Measurements from ENCODE around the gene MACROD2.
"Not testable (repeated sequence)": the region's sequence is repeated elsewhere in the genome, so short reads cannot be mapped to it uniquely, and the experiment has no call there.

Gene MACROD2

DNA sequence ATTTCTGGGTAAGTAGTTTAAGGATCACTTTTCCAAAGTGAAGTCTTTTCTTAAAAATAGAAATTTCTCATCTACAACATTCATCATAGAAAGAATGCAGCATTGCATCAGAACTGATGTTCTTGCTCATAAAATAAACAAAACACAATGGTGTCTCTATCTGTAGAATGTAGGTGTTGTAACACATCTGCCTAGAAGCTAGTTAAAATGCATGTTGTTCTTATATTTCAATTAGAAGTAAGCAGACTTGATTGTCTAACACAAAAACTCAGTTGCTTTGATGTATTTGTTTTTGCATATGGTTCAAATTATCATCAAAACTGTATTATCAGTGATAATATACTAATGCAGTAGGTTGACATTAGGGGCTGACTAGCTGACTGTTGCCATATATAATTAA is 996.8 kb downstream of the MACROD2 start:
- no peak for DNase-seq (ENCODE audit: low spot score)

DNA sequence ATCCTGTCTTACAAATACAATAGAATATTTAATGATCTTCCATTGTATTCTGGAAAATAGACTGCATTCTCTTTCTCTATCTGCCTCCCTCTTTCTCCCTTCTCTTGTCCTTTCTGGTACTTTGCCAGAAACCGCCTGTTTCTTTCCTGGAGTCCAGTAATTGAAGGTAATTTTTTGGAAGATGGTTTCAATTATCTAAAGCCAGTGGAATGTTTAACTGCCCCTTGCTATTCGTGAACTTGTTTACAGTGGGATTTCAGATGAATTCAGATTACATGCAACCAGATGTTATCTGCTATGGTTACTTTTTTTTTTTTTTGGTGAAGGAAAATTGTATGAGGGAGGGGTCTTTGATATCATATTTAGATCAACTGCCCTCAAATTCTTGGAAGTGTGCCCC is 997.6 kb downstream of the MACROD2 start:
- DNase-seq (ENCODE audit: low spot score): no peak

DNA sequence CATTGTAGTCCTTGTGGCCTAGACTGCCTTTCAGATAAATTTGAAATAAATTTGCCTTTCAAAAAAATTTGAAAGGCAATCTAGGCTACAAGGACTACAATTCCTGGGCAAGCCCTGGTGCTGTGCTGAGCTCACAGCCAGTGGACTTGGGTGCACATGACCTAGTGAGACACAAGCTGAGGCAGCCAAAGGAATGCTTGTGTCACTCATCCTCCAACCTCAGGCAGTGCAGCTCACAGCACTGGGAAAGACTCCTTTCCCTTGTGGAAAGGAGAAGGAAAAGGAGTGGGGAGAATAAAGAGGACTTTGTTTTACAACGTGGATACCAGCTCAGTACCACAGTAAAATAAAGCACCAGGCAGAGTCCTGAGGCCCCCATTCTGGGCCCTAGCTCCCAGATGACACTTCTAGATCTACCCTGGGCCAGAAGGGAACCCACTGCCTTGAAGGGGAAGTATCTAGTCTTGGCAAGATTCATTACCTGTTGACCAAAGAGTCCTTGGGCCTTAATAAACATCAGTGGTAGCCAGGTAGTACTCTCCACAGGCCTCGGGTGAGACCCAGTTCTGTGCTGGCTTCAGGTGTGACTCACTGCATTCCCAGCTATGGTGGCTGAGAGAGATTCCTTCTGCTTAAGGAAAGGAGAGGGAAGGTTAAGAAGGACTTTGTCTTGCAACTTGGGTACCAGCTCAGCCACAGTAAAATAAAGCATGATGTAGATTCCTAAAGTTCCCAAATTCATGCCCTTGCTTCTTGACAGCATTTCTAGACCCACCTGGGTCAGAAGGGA is 1001.8 kb downstream of the MACROD2 start:
- no peak for DNase-seq (ENCODE audit: low spot score)

DNA sequence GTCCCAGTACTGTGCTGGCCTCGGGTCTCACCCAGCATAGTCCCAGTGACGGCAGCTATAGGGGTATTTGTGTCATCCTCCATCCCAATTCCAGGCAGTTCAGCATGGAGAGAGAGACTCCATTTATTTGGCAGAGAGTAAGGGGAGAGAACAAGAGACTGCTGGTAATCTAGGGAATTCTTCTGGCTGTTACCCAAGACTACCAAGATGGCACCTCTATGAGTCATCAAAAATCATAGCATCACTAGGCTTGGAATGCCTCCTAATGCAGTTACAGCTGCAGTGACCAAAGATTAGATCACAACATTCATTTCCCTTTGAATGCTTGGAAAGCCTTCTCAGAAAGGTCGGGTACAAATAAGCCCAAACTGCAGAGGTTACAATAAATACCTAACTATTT is 1002.5 kb downstream of the MACROD2 start:
- DNase-seq (ENCODE audit: low spot score): no peak

DNA sequence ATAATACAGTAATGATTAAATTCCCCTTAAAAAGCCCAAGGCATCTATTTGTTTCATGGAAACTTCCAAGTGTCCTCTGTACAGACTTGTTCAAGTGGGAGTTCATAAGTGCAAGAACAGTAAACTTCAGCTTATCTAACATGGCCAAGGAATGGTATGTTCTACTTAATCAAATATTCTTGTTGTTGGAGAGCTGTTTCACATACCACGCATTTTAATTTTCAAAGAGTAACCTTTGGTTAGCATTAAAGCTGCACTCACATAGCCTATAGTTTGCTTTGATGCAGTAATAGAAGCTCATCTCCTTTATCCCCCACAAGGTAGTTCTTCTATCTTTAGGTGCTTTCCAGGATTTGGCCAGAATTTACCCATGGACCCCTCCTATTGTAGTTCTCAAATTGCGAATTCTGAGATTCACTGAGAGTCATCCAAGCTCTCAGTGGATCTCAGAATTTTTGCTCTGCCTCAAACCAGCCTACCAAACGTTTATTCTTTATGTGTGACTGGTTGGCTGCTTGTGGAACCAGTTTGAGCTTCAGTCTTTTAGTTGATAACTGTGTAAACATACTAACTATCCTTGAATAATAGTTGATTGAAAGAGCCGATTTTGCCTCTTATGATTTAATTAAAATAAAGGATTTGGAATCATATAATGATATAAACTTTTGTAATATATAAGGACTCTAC is 1010.1 kb downstream of the MACROD2 start:
- no peak for DNase-seq (ENCODE audit: low spot score)

DNA sequence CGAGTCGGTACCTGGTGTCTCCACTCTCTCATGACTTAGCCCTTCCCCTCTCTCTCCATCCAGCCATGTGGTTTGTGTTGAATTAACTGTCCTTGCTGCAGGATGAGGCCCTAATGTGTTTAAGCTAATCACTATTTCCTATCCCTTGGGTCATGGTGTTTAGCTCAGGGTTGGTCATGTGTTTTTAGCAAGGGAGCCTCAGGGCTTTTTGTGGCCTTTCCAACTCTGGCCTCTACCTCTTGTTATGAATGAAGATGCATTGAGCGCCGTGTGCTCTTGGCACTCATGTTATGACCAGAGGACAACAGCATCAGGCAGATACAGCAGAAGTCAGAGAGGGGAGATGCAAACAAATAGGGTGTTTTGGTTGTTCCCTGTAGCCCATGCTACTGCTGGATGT is 1016.3 kb downstream of the MACROD2 start:
- no peak for DNase-seq (ENCODE audit: low spot score)

DNA sequence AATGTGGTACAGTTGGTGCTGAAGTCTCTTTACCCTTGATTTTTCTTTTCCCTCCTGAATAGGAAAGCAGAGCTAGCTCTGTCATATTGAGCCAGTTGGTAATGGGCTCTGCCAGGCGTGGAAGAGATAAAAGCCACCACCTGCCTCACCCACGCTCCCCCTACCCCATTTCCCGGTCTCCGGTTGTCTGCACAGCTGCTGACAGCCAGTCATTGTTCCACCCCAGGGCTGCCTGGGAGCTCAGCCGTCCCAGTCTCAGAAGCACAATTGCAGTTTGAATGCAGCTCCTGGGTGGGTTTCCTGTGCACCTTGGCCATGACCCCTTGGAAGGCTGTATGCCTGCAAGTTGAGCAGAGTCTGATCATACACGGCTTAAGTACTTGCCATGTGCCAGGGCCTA is 1017.2 kb downstream of the MACROD2 start:
- DNase-seq (ENCODE audit: low spot score): no peak

DNA sequence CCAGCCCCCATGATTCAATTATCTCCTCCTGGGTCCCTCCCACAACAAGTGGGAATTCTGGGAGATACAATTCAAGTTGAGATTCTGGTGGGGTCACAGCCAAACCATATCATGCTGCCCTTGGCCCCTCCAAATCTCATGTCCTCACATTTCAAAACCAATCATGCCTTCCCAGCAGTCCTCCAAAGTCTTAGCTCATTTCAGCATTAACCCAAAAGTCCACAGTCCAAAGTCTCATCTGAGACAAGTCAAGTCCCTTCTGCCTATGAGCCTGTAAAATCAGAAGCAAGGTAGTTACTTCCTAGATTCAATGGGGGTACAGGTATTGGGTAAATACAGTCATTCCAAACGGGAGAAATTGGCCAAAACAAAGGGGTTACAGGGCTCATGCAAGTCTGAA is 1021.6 kb downstream of the MACROD2 start:
- DNase-seq (ENCODE audit: low spot score): not testable (repeated sequence)

DNA sequence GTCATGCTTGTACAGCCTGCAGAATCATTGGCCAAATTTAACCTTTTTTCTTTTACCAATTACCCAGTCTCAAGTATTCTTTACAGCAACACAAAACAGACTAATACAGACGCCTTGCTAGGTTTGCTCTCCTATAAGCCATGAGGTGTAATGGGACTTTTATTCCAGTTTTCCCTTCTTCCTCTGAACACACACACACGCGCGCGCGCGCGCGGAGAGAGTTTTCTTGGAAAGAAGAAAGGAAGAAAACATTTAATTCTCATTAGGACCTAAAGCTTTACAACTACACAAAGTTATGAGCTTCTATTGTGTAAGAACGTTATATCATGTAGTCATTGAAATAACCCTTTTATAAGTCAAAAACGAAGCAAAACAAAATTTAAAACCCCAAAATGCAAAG is 1023.6 kb downstream of the MACROD2 start:
- DNase-seq (ENCODE audit: low spot score): no peak

DNA sequence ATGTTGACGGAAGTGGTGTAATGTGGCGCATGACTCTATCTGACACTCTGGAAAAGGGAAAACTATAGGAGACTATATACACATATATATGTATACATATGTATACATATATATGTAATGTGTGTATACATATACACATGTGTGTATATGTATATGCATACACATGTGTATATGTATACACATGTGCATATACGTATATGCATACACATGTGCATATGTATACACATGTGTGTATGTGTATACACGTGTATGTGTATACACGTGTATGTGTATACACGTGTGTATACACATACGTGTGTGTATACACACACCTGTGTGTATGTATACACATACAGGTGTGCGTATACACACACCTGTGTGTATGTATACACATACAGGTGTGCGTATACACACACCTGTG is 1025.5 kb downstream of the MACROD2 start:
- no peak for DNase-seq (ENCODE audit: low spot score)

DNA sequence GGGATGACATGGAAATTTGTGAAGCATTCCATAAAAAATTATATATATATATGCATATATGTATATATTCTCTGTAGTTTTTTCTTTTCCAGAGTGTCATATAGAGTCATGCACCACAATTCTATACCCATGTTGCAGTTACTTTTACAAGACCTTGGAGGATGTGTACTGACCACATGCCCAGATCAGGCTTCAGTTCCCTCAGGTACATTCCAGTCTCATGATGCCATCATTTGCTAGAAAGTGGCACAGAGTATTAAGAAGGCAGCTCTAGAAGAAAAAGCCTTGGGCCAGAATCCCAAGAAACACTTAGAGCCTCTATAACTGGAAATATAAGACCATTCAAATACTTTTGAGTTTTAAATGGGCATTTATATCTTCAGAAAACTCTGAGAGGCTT is 1027.6 kb downstream of the MACROD2 start:
- DNase-seq (ENCODE audit: low spot score): no peak

DNA sequence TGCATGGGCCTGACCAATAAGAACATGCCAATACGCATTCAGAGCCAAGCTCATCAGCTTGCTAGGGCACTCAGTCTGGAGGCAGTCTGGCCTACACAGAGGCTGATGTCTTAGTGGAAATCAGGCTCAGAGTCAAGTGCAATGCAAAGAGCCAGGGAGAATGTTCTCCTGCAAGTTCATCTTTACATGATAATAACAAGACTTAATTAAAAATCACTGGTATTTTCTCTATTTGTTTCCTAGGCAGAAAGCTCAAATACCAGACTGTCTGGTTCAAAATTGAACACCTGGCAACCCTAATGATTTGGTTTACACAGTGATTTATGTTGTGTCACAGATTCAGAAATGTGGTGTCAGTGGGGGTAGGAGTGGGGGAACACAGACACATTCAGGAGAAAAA is 1031.4 kb downstream of the MACROD2 start:
- no peak for DNase-seq (ENCODE audit: low spot score)

DNA sequence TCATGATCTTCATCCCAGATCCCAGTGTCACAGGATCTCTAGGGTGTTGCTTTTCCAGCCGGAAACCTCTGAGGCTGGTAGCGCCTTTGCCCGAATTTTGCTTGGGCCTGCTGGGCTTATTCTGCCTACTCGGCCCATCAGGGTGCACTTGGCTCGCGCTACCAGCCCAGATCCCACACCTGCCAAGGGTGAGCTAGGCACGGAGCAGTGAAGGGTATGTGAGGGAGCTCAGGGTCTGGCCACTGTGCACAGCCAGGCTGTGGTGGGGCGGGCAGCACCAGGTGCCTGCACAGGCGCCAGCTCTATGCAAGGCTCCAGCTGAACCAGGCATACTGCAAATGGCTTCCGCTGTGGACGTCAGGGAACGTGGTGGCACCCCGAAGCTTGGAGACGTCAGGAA is 1035.5 kb downstream of the MACROD2 start:
- no peak for DNase-seq (ENCODE audit: low spot score)

DNA sequence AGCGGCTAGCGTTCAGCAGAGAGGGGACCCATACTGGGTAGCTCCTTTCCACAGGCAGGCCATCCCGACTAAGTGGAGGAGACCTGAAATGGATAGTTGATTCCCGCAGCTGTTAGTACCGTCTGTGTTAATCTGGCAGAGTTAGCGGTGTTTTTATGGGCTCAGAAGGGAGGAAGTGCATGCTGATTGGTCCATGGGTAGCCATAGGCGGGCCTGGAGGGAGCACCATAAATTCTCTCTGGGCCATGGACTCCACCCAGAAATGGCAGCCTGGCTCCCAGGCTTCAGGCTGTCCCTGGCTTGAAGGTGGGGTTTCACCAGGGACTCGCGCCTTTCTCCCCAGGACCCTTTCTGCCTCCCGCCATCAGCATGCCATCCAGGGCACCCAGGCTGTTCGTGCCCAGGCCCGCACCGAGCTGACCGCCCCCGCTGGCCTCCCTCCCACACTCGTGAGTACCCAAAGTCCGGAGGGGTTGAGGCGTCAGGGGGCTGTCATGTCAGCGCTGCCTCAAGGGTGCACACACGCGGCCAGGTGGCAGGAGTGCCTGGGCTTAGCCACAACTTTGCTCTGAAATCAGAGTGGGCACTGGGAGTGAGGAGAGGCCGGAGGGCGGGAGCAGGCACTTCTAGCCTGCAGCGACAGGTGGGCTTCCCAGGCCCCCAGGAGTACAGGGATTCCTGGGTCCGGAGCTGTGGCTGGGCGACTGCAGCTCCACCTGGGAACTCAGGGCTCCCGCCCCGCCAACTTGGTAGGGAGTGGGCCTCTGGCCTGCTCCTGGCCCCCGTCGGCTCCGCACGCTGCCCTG is 1036.4 kb downstream of the MACROD2 start:
- DNase-seq (ENCODE audit: low spot score): no peak

DNA sequence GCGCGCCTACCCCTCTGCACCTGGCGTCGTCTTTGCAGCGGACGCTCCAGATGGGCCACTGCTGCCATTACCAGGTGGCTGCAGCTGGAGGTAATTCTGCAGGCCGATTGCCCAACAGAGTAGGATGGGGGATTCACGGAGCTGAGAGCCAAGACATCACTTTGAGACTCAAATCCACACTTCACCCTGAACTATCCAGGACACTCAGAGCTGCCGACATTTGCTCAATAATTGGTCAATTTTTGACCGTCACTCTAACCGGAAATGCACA is 1037.0 kb downstream of the MACROD2 start:
- no peak for DNase-seq (ENCODE audit: low spot score)

DNA sequence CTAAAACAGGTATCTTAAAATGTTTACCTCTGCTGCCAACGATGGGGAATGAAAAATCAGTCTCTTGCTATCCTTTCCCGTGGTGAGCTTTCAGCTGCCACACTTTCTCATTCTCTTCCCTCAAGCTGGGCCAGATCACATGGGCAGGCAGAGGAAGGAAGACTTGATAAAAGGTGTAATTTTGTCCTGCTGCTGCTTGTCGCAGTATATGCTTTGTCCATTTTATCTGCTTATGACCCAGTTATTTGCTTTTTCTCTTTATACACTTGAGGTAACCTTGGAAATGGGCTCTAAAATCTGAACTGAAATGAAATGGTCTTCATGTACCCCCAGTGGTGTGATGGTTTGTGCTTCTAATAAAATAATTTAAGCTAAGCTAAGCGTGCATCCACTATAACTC is 1038.0 kb downstream of the MACROD2 start:
- DNase-seq (ENCODE audit: low spot score): no peak

DNA sequence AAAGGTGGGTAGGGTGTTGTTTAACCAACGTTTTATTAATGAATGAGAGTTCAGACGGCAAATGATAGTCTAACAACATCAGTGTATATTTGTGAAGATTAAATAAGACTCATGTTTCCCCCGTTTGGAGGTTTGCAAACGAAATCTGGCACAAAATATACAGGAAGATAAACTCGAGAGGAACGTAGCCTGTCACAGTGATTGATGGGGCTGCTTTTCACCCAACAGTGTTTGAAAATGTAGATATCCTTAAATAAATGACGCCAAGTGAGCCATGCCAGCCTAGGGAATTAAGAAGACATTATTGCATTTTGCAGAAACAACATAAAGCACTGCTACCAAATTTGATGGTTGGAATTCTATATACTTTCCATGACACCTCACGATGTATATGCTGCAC is 1038.6 kb downstream of the MACROD2 start:
- no peak for DNase-seq (ENCODE audit: low spot score)

DNA sequence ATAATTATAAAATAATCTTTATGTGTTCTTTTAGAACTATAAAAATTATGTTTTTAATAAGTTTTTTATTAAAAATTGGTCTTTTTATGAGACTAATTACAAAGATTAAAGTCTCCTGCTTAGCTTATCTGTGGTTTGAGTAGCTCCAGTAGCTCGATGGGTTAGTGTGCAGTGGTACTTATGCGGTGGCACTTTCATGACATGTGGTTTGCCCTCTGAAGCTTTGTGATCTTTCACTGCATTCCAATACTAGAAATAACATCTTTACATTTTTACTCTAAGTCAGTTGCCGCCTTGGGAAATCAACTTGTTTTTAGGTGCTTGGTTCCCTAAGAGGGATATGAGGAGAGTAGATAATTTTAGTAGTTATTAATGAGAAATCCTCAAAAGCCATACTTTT is 1041.6 kb downstream of the MACROD2 start:
- DNase-seq (ENCODE audit: low spot score): no peak

DNA sequence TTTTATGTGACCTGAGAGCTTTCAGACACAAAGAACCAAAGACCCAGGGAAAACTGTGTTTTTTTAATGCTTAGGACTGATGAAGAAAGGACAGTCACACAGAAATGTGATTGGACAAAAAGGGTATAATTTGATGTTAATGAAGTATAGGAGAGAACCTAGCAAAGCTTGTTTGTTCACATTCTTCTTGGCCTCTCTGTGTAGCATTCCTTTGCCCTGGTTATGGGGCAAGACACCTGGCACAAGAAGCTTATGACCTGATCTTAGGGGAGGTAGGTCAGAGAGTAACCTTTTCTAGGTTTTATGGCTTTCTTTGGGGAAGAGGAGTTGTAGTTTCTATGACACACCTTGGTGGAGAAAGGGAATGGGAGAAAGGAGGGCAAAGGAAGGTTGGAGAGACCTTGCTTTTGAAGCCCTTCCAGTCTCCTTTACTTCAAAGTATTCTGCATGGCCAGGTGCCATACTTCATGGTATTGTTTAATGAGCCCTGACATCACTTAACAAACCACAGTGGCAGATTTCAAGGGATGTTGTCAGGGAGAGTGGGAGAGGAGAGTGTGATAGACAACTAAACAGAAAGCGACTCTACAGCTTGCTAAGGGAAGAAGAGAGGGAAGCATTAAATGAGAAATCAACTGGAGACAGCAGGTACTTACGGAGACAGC is 1043.9 kb downstream of the MACROD2 start:
- DNase-seq (ENCODE audit: low spot score): no peak

DNA sequence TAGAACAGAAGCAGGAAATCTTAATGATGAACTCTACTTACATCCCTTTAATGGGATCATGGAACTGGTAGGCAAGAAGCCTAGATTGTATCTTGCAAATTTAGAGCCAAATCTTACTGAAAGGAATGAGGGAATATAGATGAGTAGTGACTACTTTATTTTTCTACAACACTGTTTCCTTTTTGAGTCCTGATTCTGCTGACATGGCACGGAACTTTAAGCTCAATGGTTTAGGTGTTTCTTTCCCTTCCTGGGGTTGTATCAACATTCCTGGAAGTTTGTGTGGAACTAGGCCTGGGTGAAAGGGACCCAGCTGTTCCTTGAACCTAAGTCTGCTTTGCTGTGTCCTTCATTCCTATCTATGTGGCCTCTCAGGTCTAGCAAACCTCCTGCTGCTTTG is 1047.4 kb downstream of the MACROD2 start:
- DNase-seq (ENCODE audit: low spot score): no peak

DNA sequence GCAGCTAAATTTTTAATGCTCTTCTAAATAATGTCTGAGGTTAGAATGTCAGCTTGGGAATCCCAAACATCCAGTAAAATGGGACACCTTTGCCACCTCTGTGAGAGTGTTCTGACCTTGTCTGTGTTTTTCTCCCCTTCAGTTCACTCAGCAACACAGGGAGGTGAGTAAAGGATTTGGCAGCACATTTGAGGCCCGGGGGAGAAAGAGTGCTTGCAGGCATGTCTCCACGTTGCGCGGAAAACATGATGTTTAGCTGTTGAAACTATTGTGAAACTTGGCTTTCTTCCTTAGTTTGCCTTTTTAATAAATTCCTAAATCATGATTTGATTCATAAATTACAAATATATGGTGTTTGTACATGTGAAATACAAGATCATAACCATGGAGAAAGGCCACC is 1049.9 kb downstream of the MACROD2 start:
- no peak for DNase-seq (ENCODE audit: low spot score)

DNA sequence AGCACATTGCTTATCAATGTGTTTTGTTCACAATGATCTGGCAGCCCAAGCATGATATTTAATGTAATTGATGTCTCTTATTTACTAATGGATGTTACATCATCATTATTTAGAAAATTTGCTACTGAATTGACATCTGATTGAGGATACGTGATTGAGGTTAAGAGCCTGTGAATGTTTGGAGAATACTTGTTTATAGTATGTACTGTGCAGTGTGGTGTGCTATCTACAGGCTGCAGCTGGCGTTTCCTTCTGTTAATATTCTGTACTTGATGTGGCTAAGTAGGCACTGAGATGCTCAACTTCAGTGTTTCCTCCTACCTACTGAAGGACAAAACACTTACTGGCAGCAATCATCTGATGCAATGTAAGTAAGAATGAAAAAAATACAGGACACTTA is 1051.7 kb downstream of the MACROD2 start:
- DNase-seq (ENCODE audit: low spot score): no peak

DNA sequence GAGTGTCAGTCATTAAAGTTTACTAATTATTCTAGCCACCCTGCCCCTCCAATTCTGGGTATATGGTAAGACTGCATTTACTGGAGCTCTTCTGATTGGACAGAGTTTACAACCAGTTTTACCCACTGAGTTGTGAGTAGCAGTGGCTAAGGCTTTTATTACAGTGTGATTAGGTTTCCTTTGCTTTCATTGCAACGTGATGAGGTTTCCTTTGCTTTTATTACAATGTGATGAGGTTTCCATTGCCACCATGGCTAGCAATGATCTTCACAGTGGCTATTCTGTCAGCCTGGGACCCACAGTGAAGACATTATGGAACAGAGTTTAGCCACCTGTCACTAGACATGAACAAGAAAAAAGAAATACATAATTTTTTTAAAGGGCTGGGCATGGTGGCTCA is 1052.3 kb downstream of the MACROD2 start:
- DNase-seq (ENCODE audit: low spot score): no peak
